B cell (primary cell): ENCODE measurements around the gene CAMK2D. TPM values are rescaled to one million over a fixed set of nuclear protein-coding genes. Genes with fewer than 3 reads are reported as not detected.

ENCODE experiments used
- ATAC-seq: fragments of 200-7000 bp; cut with Tn5 transposase; one replicate; pipeline ENCODE4 v1.10.0; 2021; ENCODE audit warnings: low read depth, mild to moderate bottlenecking, moderate number of reproducible peaks, moderate library complexity
- CTCF ChIA-PET: fragments of 350-600 bp; sonication (Branson Sonifier 250); formaldehyde crosslinking; loops from one replicate; lab custom pipeline; 2021; ENCODE audit warnings: antibody characterized with exemption, inconsistent platforms; lab: Charles Lee
- POLR2A ChIA-PET: fragments of 350-600 bp; sonication (Branson Sonifier 250); formaldehyde crosslinking; loops from one replicate; lab custom pipeline; 2021; ENCODE audit warnings: antibody characterized with exemption; lab: Charles Lee
- DNase-seq: peaks from one replicate; pipeline ENCODE4 v3.0.0; 2013
- H2AFZ ChIP-seq: 2 replicates; pipeline ENCODE4 v1.6.1; 2012; ENCODE audit warnings: mild to moderate bottlenecking, low read depth, low read length; ENCODE audit not compliant: insufficient read depth, poor library complexity, severe bottlenecking
- H3K27ac ChIP-seq, 2 donors: 1 replicate in 1 of 2; 2 replicates in 1 of 2; pipeline ENCODE4 v1.5.1; 2012 to 2013; ENCODE audit warnings: low read length in 2 of 2, mild to moderate bottlenecking in 2 of 2, moderate library complexity in 1 of 2
- H3K27me3 ChIP-seq, 4 experiments: fragments of 200-600 bp in 1 of 4; sonication (generic) in 1 of 4; replicated peaks in 1 of 4; 1 replicate in 2 of 4; 2 replicates in 2 of 4; pipeline versions ENCODE4 v1.6.1 to v1.7.0; 2013 to 2016; ENCODE audit warnings: low read length in 3 of 4, mild to moderate bottlenecking in 2 of 4, mixed read lengths in 1 of 4, moderate library complexity in 1 of 4; ENCODE audit not compliant: insufficient read depth in 4 of 4, control insufficient read depth in 3 of 4; ENCODE audit errors: control extremely low read depth in 1 of 4
- H3K36me3 ChIP-seq, 2 experiments: replicated peaks in 1 of 2; 1 replicate in 1 of 2; 2 replicates in 1 of 2; pipeline versions ENCODE4 v1.6.1 to v1.7.1; 2013; ENCODE audit warnings: low read length in 1 of 2; ENCODE audit not compliant: insufficient read depth in 2 of 2, control insufficient read depth in 1 of 2; ENCODE audit errors: control extremely low read depth in 1 of 2, extremely low read depth in 1 of 2
- H3K4me1 ChIP-seq, 2 donors: fragments of 200-600 bp in 1 of 2; sonication (generic) in 1 of 2; 1 replicate in 1 of 2; 2 replicates in 1 of 2; pipeline versions ENCODE4 v1.5.1 to v1.6.1; 2013 to 2017; ENCODE audit warnings: low read length in 2 of 2; ENCODE audit not compliant: control insufficient read depth in 2 of 2, insufficient read depth in 2 of 2
- H3K4me2 ChIP-seq: replicated peaks from 2 replicates; pipeline ENCODE3; 2012; ENCODE audit warnings: mild to moderate bottlenecking, low read depth, low read length; ENCODE audit not compliant: poor library complexity, severe bottlenecking
- H3K4me3 ChIP-seq, 5 experiments: fragments of 200-600 bp in 1 of 5; sonication (generic) in 1 of 5; 1 replicate in 3 of 5; 2 replicates in 2 of 5; pipeline versions ENCODE4 v1.5.1 to v1.7.0; 2011 to 2016; ENCODE audit warnings: low read length in 4 of 5, mild to moderate bottlenecking in 4 of 5, low read depth in 2 of 5, control low read depth in 1 of 5, moderate library complexity in 1 of 5; ENCODE audit not compliant: insufficient read depth in 1 of 5; ENCODE audit errors: control extremely low read depth in 1 of 5, extremely low read depth in 1 of 5
- H3K79me2 ChIP-seq: fragments of 200-600 bp; sonication (generic); one replicate; pipeline ENCODE4 v1.6.0; 2016; ENCODE audit warnings: low read length; ENCODE audit not compliant: control insufficient read depth, insufficient read depth
- H3K9ac ChIP-seq: fragments of 200-600 bp; sonication (generic); 2 replicates; pipeline ENCODE4 v1.6.1; 2017; ENCODE audit warnings: mild to moderate bottlenecking, low read length, moderate library complexity
- H3K9me3 ChIP-seq, 3 donors: one replicate each; pipeline versions ENCODE4 v1.6.1 to v1.7.1; 2013; ENCODE audit warnings: low read length in 2 of 3; ENCODE audit not compliant: control insufficient read depth in 2 of 3, insufficient read depth in 1 of 3; ENCODE audit errors: control extremely low read depth in 1 of 3
- H4K20me1 ChIP-seq: 2 replicates; pipeline ENCODE4 v1.6.0; 2012; ENCODE audit warnings: mild to moderate bottlenecking, low read length; ENCODE audit not compliant: insufficient read depth, control insufficient read depth, poor library complexity, severe bottlenecking
- H3K27ac Mint-ChIP-seq: one replicate; pipeline ENCODE4 v1.8.0; 2021; ENCODE audit warnings: mixed read lengths
- H3K27me3 Mint-ChIP-seq: one replicate; pipeline ENCODE4 v1.8.0; 2021; ENCODE audit warnings: mixed read lengths
- H3K4me1 Mint-ChIP-seq: one replicate; pipeline ENCODE4 v1.8.0; 2021; ENCODE audit warnings: mixed read lengths
- H3K4me3 Mint-ChIP-seq: one replicate; pipeline ENCODE4 v1.8.0; 2021; ENCODE audit warnings: mixed read lengths
- H3K9me3 Mint-ChIP-seq: one replicate; pipeline ENCODE4 v1.8.0; 2022; ENCODE audit warnings: mixed read lengths; ENCODE audit not compliant: insufficient read depth
- CTCF ChIP-seq: fragments of 200-600 bp; IDR thresholded peaks from one replicate; pipeline ENCODE4 v1.8.0; 2022; ENCODE audit warnings: antibody characterized with exemption, mild to moderate bottlenecking
- EZH2 ChIP-seq: IDR thresholded peaks from 2 replicates; pipeline ENCODE4 v1.6.1; 2012; ENCODE audit warnings: borderline replicate concordance, low read depth, mild to moderate bottlenecking, moderate library complexity, low read length; ENCODE audit not compliant: insufficient read depth, poor library complexity, severe bottlenecking
- WGBS: methylation state at CpG from one replicate; pipeline ENCODE4 v1.1.5; 2013; ENCODE audit warnings: missing lambda C conversion rate; ENCODE audit not compliant: insufficient coverage; 5-methylcytosine and 5-hydroxymethylcytosine counted together
- intact Hi-C: fragments of 100-400 bp; cut with micrococcal nuclease; formaldehyde crosslinking; loops from one replicate; pipeline ENCODE4 v1.10.0; 2022
- polyA plus RNA-seq: library from polyadenylated mRNA; depleted of rRNA; stranded (reverse); fragments of >200 nt; gene quantifications from 2 replicates; pipeline ENCODE4 v1.2.3, GENCODE V29; 2012
- total RNA-seq, 2 donors: library from RNA; stranded (reverse); fragments of 120-200 nt in 1 of 2; gene quantifications; 1 replicate in 1 of 2; 2 replicates in 1 of 2; pipeline versions ENCODE4 v1.2.3 to v1.2.4, GENCODE V29; 2013 to 2022

The CAMK2D gene
- total and polyA plus RNA-seq, 2 donors (not counting 1 experiment from before 2014, with no cell fraction given): 26.3 to 57.0 TPM

DNA sequence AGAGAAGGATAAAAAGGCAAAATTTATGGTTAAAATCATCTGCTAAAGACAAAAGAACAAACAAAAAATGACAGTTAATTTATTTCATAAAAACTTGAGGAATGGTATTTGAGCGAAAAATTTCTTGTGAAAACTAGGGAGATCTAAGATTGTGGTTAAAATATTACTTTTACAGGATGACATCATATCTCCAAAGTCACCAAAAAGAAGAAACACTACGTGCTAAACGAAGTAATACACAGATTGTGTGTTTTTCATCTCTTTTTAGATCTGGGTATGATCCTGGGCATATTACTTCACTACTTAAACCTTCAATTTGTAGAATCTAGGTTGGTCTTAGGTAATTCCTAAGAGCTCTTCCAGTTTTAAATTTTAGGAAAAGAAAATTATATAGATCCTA lies 107.7 kb downstream of the CAMK2D start:
- peaks cover 0 to 7% of the 10 kb centered on the region in 2 experiments for H3K36me3 ChIP-seq
- no peaks in the 10 kb centered on the region for H3K9me3 ChIP-seq
- TF ChIP-seq CTCF (no peak), EZH2 (no peak)
- ATAC-seq (no peak), DNase-seq (no peak)
- H3K79me2 ChIP-seq: peaks cover 92% of the 10 kb centered on the region
- H3K9ac ChIP-seq: no peak overlapping the region
- no peak overlapping the region for H3K27ac ChIP-seq
- no peaks in the 10 kb centered on the region for H4K20me1 ChIP-seq
- no peak overlapping the region for H3K4me2 ChIP-seq
- Mint-ChIP-seq H3K27me3 (no peaks in the 10 kb centered on the region), H3K9me3 (no peaks in the 10 kb centered on the region), H3K4me3 (no peak overlapping the region), H3K27ac (no peak overlapping the region), H3K4me1 (peaks cover 53% of the 10 kb centered on the region)
- no peaks in the 10 kb centered on the region for H3K27me3 ChIP-seq
- CTCF ChIA-PET: no interaction called here
- intact Hi-C loops: loop anchor here (2.0 kb wide), 1 partner anchor 13 kb away; no protein-coding TSS in a partner anchor
- POLR2A ChIA-PET: no interaction called here
- no CpG with 5 or more reads among the region's 3 CpGs for WGBS
- peaks cover 7 to 22% of the 10 kb centered on the region in 2 donors for H3K4me1 ChIP-seq
- no peak overlapping the region for H2AFZ ChIP-seq
- H3K4me3 ChIP-seq: no peak overlapping the region

DNA sequence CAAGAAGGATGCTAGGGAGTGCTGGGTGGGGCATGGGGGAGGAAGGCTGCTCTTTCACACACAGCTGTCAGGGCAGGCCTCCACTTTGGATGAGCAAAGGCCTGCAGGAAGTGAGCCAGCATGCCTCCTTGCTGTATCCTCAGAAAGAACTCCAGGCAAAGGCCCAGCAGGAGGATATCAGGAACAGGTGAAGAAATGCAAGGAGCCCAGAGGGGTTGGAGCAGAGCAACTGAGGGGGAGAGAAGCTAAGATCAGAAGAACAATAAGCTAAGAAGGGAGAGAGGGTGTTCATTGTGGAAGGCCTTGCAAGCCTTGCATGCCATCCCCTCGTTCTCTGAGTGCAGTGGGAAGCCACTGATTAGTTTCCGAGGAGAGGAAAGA lies 115.1 kb downstream of the CAMK2D start:
- H3K27me3 Mint-ChIP-seq: no peaks in the 10 kb centered on the region
- no peak overlapping the region for H3K4me2 ChIP-seq
- H3K27ac Mint-ChIP-seq: peak overlapping the region; percentile 37
- no peak overlapping the region for H3K9ac ChIP-seq
- H3K4me3 Mint-ChIP-seq: no peak overlapping the region
- H3K79me2 ChIP-seq: peaks cover 85% of the 10 kb centered on the region
- TF ChIP-seq CTCF: no peak
- TF ChIP-seq EZH2: no peak
- H3K9me3 Mint-ChIP-seq: no peaks in the 10 kb centered on the region
- ChIA-PET POLR2A (no interaction called here), CTCF (no interaction called here)
- no peaks in the 10 kb centered on the region for H4K20me1 ChIP-seq
- H2AFZ ChIP-seq: no peak overlapping the region
- DNase-seq (no peak), ATAC-seq (no peak)
- peaks cover 0 to 2% of the 10 kb centered on the region in 2 experiments for H3K36me3 ChIP-seq
- peaks cover 57% of the 10 kb centered on the region for H3K4me1 Mint-ChIP-seq
- no CpG with 5 or more reads among the region's 2 CpGs for WGBS
- H3K4me3 ChIP-seq: no peak overlapping the region
- H3K27ac ChIP-seq: peak overlapping the region in 1 of 2 donors; percentile 63
- intact Hi-C loops: no loop called here
- no peaks in the 10 kb centered on the region for H3K27me3 ChIP-seq
- H3K4me1 ChIP-seq: peaks cover 30 to 41% of the 10 kb centered on the region in 2 donors
- no peaks in the 10 kb centered on the region for H3K9me3 ChIP-seq
